ENCODE measurements around the gene MSANTD1.

Gene MSANTD1

GRCh38 chr4:3248178-3248480 is 830 bp upstream of the MSANTD1 start:
- DNase-seq (ENCODE audit: low read depth): no peak

GRCh38 chr4:3249711-3250437 is 915 bp downstream of the MSANTD1 start:
- DNase-seq (ENCODE audit: low read depth): no peak

DNA sequence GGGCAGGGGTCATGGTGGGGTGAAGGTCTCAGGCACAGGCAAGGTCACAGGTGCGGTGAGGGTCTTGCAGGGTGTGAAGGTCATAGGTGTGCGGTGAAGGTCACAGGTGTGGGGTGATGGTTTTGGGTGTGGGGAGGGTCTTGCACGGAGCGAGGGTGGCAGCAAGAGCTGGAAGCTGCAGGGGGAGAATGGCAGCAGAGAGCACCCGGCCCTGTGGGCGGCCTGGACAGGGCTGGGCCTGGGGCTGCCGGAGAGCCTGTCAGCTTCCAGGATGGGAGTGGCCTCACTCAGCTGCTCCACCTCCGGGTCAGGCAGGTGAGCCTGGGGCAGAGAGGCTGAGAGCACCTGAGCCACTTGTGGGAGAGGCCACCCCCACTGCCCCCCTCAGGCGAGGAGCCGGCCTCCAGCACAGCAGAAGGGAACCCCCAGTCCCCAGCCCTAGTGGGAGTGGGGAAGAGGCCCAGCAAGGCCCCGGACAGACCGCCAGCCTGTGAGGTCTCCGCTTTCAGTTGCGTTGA is 1.5 kb downstream of the MSANTD1 start:
- no peak for DNase-seq (ENCODE audit: low read depth)

- no peak for DNase-seq (ENCODE audit: low read depth)
Observed at GRCh38 chr4:3250956-3251690, 2.2 kb downstream of the MSANTD1 start.

- DNase-seq (ENCODE audit: low read depth): no peak
Observed at GRCh38 chr4:3251691-3252479, 2.9 kb downstream of the MSANTD1 start.

- DNase-seq (ENCODE audit: low read depth): no peak
Observed at GRCh38 chr4:3252480-3252828, 3.5 kb downstream of the MSANTD1 start.

DNA sequence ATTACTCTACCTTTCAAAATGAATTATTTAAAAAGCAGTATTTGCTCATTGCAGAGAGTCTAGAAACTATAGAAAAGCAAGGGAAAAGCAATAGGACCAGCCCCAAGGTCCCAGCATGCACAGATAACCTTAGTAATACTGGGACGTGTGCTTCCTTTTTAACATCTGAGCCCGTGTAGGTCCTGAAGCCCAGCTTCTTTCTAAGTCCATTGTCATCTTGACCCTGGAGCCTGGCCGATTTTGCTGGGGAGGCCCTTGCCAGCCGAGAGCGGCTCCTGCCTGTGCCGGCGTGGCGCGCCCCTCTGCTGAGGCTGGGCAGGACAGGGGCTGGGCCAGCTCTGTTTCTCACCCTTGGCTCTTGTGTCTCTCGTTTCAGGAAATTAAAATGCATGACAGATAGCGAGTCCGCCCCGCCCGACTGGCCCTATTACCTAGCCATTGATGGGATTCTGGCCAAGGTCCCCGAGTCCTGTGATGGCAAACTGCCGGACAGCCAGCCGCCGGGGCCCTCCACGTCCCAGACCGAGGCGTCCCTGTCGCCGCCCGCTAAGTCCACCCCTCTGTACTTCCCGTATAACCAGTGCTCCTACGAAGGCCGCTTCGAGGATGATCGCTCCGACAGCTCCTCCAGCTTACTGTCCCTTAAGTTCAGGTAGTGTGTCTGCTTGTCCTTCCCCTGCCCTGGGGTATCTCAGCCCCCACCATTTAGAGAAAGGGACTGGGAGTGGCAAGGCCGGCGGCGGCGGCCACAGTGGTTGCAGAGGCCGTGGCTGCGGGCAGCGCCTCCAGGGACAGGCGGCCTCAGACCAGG is 4.1 kb downstream of the MSANTD1 start:
- no peak for DNase-seq (ENCODE audit: low read depth)

GRCh38 chr4:3253808-3254207 is 4.8 kb downstream of the MSANTD1 start:
- DNase-seq (ENCODE audit: low read depth): no peak

DNA sequence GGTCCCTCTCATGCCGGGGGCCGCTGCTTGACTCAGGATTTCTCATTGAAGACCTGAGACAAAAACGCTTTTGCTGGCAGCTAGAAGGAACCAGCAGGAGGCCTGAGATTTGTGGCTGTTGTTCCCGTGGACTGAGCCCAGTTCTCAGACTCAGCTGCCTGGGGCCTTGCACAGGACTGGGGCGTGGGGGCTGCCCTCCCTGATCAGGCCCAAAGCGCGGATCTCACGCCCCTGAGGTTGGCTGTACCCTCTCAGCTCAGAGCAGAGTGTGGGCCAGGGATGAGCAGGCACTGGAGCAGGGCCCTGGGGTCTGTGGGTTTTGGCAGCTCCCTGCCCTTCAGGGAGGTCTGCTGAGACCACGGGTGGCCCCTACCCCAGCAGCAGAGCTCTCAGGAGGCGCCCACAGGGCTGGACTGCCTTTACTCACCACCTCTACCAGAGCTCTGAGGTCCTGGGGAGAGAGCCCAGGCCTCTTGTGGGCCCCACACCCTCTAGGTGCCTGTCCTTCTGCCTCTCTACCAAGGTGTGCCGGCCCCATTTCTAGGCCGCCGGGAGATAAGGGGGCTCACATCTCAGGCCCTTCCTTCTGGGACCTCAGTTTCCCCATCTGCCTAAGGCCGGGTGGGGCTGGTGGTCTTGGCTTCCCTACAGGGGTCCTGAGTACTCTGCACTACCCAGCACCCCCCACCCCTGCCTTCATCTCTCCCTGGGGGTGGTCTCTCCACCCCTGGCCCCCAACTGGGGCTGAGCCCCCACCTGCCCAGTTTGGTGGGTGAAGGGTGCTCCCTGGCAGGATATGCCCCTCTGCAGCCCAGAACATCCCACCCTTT is 5.6 kb downstream of the MSANTD1 start:
- no peak for DNase-seq (ENCODE audit: low read depth)

- DNase-seq (ENCODE audit: low read depth): no peak
Observed at GRCh38 chr4:3255611-3256186, 6.7 kb downstream of the MSANTD1 start.

GRCh38 chr4:3256230-3257102 is 7.5 kb downstream of the MSANTD1 start:
- DNase-seq (ENCODE audit: low read depth): no peak

DNA sequence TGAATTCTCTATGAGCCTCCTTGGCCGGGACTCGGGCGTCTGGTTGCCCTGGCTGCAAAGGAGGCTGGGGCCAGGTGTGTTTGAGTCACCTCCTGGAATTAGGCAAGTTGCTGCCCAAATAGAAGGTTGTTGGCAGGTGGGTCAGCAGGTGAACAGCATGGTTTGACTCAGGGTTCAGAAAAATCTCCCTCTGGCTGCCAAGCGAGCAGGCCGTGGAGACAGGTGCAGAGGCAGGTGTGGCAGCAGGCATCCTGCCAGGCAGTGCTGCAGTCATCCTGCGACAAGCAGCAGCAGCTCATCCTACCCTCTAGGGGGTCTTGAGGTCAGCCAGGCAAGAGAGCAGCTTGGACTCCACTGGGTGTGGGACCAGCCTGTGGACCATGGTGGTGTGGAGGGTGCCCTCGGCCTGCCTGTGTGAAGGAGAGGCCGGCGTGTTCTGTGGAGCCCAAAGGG is 8.2 kb downstream of the MSANTD1 start:
- no peak for DNase-seq (ENCODE audit: low read depth)

DNA sequence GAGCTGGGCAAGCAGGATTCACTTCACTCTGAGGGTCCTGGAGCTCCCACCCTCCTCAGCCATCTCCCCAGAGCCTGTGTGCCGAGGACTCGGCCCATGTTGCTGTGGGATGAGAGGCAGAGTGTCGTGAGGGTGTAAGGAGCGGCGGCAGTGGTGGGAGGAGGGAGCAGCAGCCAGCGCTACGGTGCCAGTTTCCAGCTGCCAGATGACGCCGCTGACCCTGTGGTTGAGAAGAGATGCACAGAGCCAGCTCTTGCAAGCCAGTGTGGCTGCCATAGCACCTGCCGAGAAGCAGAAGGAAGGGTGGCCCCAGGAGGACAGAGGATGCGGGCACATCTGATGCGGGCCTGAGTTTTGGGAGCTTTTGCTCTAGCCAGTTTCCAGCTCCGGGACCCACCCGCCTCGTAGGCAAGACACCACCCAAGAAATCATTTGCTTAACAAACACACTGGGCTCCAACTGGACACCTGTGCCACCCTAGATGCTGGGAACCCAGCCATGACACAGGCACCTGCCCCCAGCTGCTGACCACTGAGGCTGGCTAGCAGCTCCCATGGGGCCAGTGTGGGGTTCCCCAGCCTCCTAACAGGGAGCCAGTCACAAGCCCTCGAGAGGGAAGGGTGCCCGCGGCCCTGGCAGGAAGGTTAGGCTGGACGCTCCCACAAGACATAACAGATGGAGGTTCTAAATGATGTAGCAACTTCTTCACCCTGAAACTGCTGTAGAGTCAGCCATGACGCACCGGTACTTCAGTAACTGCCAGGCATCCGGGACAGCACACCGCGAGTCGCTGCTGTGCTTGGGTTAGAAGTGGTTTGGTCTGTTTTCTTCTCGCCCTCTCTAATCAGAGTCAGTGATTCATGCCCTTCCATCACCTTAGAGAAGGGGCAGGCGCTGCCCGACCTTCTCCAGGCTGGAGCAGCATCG is 8.9 kb downstream of the MSANTD1 start:
- no peak for DNase-seq (ENCODE audit: low read depth)

DNA sequence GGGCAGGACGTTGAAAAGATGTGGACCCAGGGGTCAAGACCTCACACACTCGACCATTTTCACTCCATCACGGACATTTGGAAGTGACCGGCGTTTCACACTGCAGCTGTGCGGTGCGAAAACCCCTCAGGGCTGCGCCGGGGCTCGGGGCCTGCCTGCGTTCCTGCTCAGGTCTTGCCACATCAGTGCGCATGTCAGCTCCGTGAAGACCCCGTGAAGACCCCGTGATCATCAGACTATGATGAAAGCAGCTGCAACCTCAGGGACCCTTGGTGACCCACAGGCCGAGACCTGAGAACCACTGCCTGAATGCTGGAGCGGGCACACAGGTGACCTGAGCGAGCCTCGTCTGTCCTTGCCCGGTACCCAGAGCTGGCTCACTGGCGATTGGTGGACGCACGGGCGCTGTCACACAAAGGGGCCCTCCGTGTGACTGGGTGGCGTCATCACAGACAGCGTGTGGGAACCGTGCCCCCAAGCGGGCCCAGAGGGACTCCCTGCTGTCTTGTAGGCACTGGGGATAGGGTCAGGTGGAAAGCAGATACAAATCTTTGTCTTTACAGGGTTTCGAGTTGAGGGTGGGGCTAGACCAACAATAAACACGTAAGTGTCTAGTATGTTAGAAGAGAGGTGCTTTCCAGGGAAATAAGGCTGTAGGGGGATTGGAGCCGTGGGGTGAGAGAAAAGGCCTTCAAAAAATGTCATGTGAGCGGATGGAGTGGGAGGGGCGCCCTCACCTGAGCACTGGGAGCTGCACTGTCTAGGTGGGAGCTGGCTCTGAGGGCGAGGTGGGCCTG is 12.7 kb downstream of the MSANTD1 start:
- no peak for DNase-seq (ENCODE audit: low read depth)

DNA sequence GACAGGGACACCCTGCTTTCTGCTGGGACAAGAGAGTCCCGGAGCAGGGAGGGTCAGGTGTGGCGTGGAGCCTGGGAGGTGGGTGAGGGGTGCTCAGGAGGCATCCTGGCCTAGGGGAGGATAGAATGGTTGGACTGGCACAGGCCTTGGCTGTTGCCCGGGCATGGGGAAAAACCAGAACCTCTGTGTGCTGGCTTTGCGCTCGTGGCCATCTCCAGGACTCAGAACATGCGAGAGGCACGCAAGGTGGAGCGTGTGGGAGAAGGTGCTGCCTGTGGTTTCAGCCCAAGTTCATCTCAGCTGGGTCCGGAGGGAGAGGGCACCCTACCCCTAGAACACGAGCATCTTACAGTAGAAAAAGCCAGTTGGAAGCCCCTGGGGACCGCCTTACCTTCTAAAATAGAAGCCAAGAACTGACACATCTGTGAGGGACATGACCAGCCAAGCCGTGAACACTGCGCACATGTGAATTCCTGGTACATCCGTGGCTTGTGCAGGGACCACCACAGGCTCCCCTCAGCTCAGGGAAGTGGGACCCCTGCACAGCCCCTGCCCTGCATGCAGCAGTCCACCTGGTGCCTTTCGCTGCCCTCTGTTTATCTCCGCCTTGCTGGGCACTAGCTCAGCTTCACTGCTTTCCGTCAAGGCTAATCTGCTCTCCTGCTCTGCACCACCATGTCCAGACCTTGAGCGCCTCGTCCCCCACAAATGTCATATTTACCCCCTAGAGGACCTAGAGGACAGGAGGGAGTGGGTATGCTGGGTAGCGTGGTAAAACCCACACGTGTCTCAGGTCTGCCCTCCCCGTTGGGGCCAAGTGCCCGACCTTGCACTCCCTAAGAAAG is 13.5 kb downstream of the MSANTD1 start:
- no peak for DNase-seq (ENCODE audit: low read depth)

GRCh38 chr4:3263053-3263875 is 14.3 kb downstream of the MSANTD1 start:
- no peak for DNase-seq (ENCODE audit: low read depth)
